ENCODE results near the gene PMEL. TPM values are rescaled to one million over a fixed set of nuclear protein-coding genes. Genes with fewer than 3 reads are reported as not detected.

Gene PMEL
- total and polyA plus RNA-seq, 8 donors, result 1.2 to 3.5 (median 2.2) TPM

Other genes starting within 250 kb of the PMEL start
- 10 to 100 TPM; 32.5 to 60.6 (median 44.4) TPM for gene BLOC1S1, start 250.0 kb downstream of the PMEL start, total RNA-seq
- 100 to 1,000 TPM; 153 to 155 TPM for gene BLOC1S1, start 250.0 kb downstream of the PMEL start, polyA plus RNA-seq
- gene RDH5, start 245.6 kb downstream of the PMEL start, total RNA-seq, result 1 to 10 TPM; 1.3 to 4.4 (median 2.5) TPM
- 10 to 100 TPM in 1 of 2 donors, 1 to 10 TPM in 1; 8.8 to 12.6 TPM for gene RDH5, start 245.6 kb downstream of the PMEL start, polyA plus RNA-seq
- gene CD63, start 237.0 kb downstream of the PMEL start, total RNA-seq, result 100 to 1,000 TPM; 433 to 636 (median 525) TPM
- 100 to 1,000 TPM; 625 to 717 TPM for gene CD63, start 237.0 kb downstream of the PMEL start, polyA plus RNA-seq
- 1 to 10 TPM in 5 of 6 donors, under 1 TPM in 1; 0.91 to 3.5 (median 1.3) TPM for gene GDF11, start 222.9 kb downstream of the PMEL start, total RNA-seq
- 1 to 10 TPM in 1 of 2 donors, under 1 TPM in 1; 0.99 to 1.7 TPM for gene GDF11, start 222.9 kb downstream of the PMEL start, polyA plus RNA-seq
- 10 to 100 TPM; 12.3 to 22.6 (median 16.0) TPM for gene SARNP, start 148.3 kb downstream of the PMEL start, total RNA-seq
- gene SARNP, start 148.3 kb downstream of the PMEL start, polyA plus RNA-seq, result 10 to 100 TPM; 34.1 to 47.9 TPM
- gene ORMDL2, start 148.0 kb downstream of the PMEL start, total RNA-seq, result 10 to 100 TPM in 5 of 6 donors, 1 to 10 TPM in 1; 8.6 to 28.8 (median 16.8) TPM
- gene ORMDL2, start 148.0 kb downstream of the PMEL start, polyA plus RNA-seq, result 10 to 100 TPM; 21.2 to 33.3 TPM
- 10 to 100 TPM in 5 of 6 donors, 1 to 10 TPM in 1; 8.7 to 20.2 (median 12.5) TPM for gene DNAJC14, start 136.5 kb downstream of the PMEL start, total RNA-seq
- 10 to 100 TPM in 1 of 2 donors, 1 to 10 TPM in 1; 7.8 to 13.8 TPM for gene DNAJC14, start 136.5 kb downstream of the PMEL start, polyA plus RNA-seq
- gene MMP19, start 123.1 kb downstream of the PMEL start, total RNA-seq, result 1 to 10 TPM in 4 of 6 donors, under 1 TPM in 2; 0.63 to 6.8 (median 1.8) TPM
- gene MMP19, start 123.1 kb downstream of the PMEL start, polyA plus RNA-seq, result 1 to 10 TPM; 4.3 to 7.5 TPM
- gene PYM1, start 38.1 kb downstream of the PMEL start, total RNA-seq, result 10 to 100 TPM; 10.8 to 14.9 (median 13.0) TPM
- gene PYM1, start 38.1 kb downstream of the PMEL start, polyA plus RNA-seq, result 10 to 100 TPM; 24.4 to 32.9 TPM
- gene DGKA, start 34.9 kb downstream of the PMEL start, total RNA-seq, result 10 to 100 TPM; 15.5 to 34.9 (median 22.8) TPM
- 10 to 100 TPM; 40.2 to 53.9 TPM for gene DGKA, start 34.9 kb downstream of the PMEL start, polyA plus RNA-seq
- 10 to 100 TPM in 2 of 6 donors, 1 to 10 TPM in 4; 6.6 to 13.3 (median 9.7) TPM for gene CDK2, start 788 bp upstream of the PMEL start, total RNA-seq
- gene CDK2, start 788 bp upstream of the PMEL start, polyA plus RNA-seq, result 10 to 100 TPM in 1 of 2 donors, 1 to 10 TPM in 1; 5.7 to 19.8 TPM
- 10 to 100 TPM; 25.8 to 76.8 (median 37.6) TPM for gene RAB5B, start 8.0 kb upstream of the PMEL start, total RNA-seq
- gene RAB5B, start 8.0 kb upstream of the PMEL start, polyA plus RNA-seq, result 10 to 100 TPM; 19.8 to 37.1 TPM
- gene SUOX, start 31.2 kb upstream of the PMEL start, total RNA-seq, result 10 to 100 TPM in 3 of 6 donors, 1 to 10 TPM in 3; 6.0 to 17.4 (median 9.2) TPM
- gene SUOX, start 31.2 kb upstream of the PMEL start, polyA plus RNA-seq, result 10 to 100 TPM; 15.4 to 20.4 TPM
- 1 to 10 TPM; 2.4 to 5.0 (median 3.1) TPM for gene IKZF4, start 55.0 kb upstream of the PMEL start, total RNA-seq
- 1 to 10 TPM; 1.8 to 3.7 TPM for gene IKZF4, start 55.0 kb upstream of the PMEL start, polyA plus RNA-seq
- 10 to 100 TPM; 13.8 to 37.2 (median 27.5) TPM for gene RPS26, start 75.9 kb upstream of the PMEL start, total RNA-seq
- gene RPS26, start 75.9 kb upstream of the PMEL start, polyA plus RNA-seq, result 100 to 1,000 TPM; 438 to 593 TPM
- gene ERBB3, start 114.1 kb upstream of the PMEL start, total RNA-seq, result 100 to 1,000 TPM in 1 of 6 donors, 10 to 100 TPM in 5; 29.5 to 106 (median 50.7) TPM
- 10 to 100 TPM; 35.1 to 50.1 TPM for gene ERBB3, start 114.1 kb upstream of the PMEL start, polyA plus RNA-seq
- 10 to 100 TPM; 30.1 to 59.8 (median 42.7) TPM for gene PA2G4, start 138.5 kb upstream of the PMEL start, total RNA-seq
- gene PA2G4, start 138.5 kb upstream of the PMEL start, polyA plus RNA-seq, result 10 to 100 TPM; 38.2 to 43.5 TPM
- gene RPL41, start 150.6 kb upstream of the PMEL start, total RNA-seq, result 1,000 to 10,000 TPM; 2,275 to 3,960 (median 2,741) TPM
- gene RPL41, start 150.6 kb upstream of the PMEL start, polyA plus RNA-seq, result 1,000 to 10,000 TPM; 1,821 to 3,381 TPM
- 1 to 10 TPM; 2.6 to 4.1 (median 3.2) TPM for gene ZC3H10, start 152.2 kb upstream of the PMEL start, total RNA-seq
- gene ZC3H10, start 152.2 kb upstream of the PMEL start, polyA plus RNA-seq, result 1 to 10 TPM; 1.9 to 3.0 TPM
- 10 to 100 TPM; 42.8 to 55.1 (median 46.5) TPM for gene ESYT1, start 162.2 kb upstream of the PMEL start, total RNA-seq
- 10 to 100 TPM; 22.5 to 40.2 TPM for gene ESYT1, start 162.2 kb upstream of the PMEL start, polyA plus RNA-seq
- 10 to 100 TPM in 5 of 6 donors, 1 to 10 TPM in 1; 6.7 to 18.2 (median 14.7) TPM for gene MYL6B, start 186.5 kb upstream of the PMEL start, total RNA-seq
- gene MYL6B, start 186.5 kb upstream of the PMEL start, polyA plus RNA-seq, result 10 to 100 TPM; 39.3 to 65.9 TPM
- gene MYL6, start 192.3 kb upstream of the PMEL start, total RNA-seq, result 100 to 1,000 TPM; 270 to 669 (median 431) TPM
- 1,000 to 10,000 TPM in 1 of 2 donors, 100 to 1,000 TPM in 1; 887 to 1,217 TPM for gene MYL6, start 192.3 kb upstream of the PMEL start, polyA plus RNA-seq
- gene SMARCC2, start 223.4 kb upstream of the PMEL start, total RNA-seq, result 10 to 100 TPM; 26.3 to 64.5 (median 38.2) TPM
- gene SMARCC2, start 223.4 kb upstream of the PMEL start, polyA plus RNA-seq, result 10 to 100 TPM; 33.1 to 42.2 TPM

All from pancreas (tissue), 8 donors.